Smooth muscle cell of bladder (primary cell): Measurements from ENCODE around the gene PID1. TPM values are rescaled to one million over a fixed set of nuclear protein-coding genes. Genes with fewer than 3 reads are reported as not detected.

ENCODE experiments used
- total RNA-seq: library from RNA; depleted of rRNA; stranded (reverse); fragments of >200 nt; gene quantifications from 2 replicates; pipeline ENCODE4 v1.2.3, GENCODE V29; 2014

Gene PID1, protein sequence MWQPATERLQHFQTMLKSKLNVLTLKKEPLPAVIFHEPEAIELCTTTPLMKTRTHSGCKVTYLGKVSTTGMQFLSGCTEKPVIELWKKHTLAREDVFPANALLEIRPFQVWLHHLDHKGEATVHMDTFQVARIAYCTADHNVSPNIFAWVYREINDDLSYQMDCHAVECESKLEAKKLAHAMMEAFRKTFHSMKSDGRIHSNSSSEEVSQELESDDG
- 28.3 and 36.1 TPM in 2 replicates for total RNA-seq

DNA sequence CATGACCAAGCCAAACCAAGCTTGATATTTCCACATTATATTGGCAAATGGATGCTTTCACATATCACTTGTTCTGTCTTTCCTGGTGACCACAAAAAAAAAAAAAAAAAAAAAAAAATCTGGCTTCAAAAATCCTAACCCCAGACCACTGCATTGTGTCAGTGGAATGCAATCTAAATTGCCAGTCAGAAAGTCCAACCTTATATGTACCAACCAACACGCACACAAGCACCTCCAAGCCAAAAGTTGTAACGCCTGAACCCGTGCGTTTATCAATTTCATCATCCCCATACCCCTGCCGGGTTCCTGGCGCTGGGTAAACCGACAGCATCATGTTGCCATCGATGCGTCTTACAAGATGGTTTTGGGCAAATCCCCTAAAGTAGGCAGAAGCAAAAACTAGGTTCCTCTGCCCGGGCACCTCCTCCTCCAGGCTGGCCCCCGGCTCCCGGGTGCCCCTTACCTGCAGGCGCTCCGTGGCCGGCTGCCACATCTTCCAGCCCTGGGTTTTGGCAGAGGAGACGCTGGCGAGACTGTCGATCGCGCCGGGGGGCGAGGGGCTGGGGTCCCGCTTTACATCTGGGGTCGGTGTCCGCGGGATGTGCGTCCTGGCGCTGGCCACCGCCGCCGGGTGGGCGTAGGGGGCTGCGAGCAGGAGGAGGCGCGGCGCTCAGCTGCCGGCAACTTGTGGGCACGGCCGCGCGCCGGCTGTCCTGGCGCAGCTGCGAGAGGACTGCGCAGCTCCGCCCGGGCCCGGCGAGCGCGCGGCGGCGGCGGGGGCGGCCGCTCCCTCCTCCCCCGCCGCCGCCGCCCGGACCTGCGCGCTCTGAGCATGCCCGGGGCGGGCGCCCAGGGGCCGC is at the start of gene PID1:
TSS of gene PID1 (minus strand) at position 737 of the 860 bp plus-strand sequence. CDS start at position 493, 244 bp downstream.

